Erythroblast (primary cell): Measurements from ENCODE around the gene PROX2.
A peak's percentile ranks its signal among the peaks of the same experiment; 100 is the strongest.

Source experiments
- DNase-seq, 2 experiments: peaks; one replicate each; lab custom pipeline; 2025; lab: John Stamatoyannopoulos, UW
- GATA1 ChIP-seq: IDR thresholded peaks from 2 replicates; pipeline ENCODE4 v1.6.1; 2011; ENCODE audit warnings: low read depth, mild to moderate bottlenecking, control low read depth, low read length, moderate library complexity
- POLR2A ChIP-seq: IDR thresholded peaks from 2 replicates; pipeline ENCODE4 v1.6.1; 2011; ENCODE audit warnings: mild to moderate bottlenecking, low read length

Gene PROX2, protein sequence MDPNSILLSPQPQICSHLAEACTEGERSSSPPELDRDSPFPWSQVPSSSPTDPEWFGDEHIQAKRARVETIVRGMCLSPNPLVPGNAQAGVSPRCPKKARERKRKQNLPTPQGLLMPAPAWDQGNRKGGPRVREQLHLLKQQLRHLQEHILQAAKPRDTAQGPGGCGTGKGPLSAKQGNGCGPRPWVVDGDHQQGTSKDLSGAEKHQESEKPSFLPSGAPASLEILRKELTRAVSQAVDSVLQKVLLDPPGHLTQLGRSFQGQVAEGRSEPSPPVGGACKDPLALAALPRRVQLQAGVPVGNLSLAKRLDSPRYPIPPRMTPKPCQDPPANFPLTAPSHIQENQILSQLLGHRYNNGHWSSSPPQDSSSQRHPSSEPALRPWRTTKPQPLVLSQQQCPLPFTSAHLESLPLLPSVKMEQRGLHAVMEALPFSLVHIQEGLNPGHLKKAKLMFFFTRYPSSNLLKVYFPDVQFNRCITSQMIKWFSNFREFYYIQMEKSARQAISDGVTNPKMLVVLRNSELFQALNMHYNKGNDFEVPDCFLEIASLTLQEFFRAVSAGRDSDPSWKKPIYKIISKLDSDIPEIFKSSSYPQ

DNA sequence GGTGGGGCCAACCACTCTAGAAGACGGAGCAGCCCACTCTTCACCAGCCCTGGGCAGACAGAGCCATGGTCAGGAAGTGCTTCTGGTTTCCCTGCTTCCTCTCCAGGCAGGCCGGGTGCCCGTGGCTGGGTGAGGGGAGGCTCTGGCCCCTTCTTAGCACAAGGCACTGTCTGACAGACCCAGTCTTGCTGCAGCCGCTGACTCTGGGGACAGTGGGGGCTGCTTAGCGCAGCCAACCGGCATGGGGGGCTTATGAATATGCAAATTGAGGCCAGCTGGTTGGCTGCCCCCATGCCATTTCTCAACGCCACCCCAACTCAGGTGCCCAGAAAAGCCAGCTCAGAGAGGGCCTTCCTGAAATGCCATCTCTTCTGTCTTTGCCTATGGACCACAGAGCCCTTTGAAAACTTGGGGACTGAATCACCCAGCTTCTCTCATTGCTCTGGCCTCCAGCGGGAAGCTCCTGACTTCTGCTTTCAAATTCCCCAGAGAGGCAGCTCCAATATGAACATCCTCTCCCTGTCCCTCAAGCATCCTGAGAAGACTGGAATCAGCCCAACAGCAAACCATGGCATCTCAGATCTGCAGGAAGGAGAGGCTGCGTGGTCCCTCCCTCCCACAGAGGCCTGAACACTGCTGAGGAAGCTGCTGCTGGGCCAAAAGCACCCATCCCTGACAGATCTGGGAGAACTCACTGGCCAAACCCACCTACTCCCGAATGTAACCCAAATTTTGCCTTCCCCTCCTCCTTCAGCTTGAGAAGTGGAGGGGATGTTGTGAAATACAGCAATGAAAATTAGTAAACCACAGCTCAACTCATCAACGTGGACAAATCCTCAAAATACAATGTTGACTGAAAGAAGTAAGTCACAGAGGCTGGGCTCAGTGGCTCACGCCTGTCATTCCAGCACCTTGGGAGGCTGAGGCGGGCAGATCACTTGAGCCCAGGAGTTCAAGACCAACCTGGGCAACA, at the start of gene PROX2:
Gene PROX2 (minus strand): TSS at position 205 of the 973 bp plus-strand sequence. CDS start 12,311 bp downstream, outside the sequence.
- no peak for DNase-seq
- TF ChIP-seq GATA1, result no peak
- TF ChIP-seq POLR2A, result no peak

DNA sequence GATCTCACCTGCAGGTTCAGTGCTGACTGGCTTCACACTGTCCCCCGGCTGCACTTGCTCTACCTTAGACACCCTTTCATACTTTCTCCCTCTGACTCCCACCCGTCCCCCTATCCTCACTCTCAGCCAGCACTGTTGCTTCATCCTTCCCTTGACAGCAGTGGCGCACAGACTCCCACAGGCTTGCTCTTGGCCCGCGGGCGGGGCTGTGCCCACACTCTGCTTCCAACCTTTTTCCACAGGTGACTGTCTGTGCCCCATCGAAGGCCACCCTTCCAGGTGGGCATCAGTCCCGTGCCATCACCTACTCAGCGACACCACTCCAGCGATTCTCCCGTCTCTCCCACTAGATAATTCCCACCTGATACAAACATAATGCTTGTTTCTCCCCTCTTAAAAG, 48.1 kb upstream of the PROX2 start:
- TF ChIP-seq POLR2A (no peak), GATA1 (no peak)
- DNase-seq, result no peak

GRCh38 chr14:74922752-74923401, 46.9 kb upstream of the PROX2 start, which contains the start of gene RPS6KL1:
RPS6KL1 (minus strand) TSS chr14:74923260; CDS start chr14:74921541, 1,719 bp downstream.
- peak; percentile 92 to 94 for DNase-seq
- TF ChIP-seq GATA1 (no peak), POLR2A (peak; percentile 66)

DNA sequence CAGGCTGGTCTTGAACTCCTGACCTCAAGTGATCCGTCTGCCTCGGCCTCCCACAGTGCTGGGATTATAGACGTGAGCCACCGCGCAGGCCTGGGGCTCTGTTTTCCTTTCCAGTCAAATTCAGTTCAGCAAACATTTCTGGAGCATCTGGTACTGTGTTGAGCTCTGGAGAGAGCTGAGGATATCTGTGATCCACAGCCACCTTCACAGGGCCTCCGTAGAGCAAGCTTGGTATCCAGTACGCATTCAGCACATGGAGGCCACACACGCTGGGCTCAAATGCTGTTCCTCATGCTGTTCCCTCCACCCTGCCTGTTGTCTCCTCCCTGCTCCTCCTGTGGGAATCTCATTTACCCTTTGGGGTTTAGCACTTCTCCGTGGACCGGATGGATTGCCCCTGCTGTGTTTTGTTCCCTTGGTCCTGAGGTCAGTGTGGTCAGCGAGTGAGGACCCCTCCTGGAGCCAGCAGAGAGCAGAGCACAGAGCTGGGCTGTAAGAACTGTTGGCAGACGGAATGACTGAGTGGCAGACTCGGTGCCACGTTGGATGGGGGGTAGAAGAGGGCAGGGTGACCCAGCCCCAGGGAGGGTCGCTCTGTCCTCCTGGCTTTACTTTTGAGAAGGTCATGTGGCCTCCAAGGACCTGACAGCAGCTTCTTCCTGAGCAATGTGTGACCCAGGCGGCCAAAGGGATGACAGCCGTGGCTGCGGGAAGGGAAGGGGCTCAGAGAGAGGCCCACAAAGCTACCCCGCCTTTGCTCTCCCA, 46.2 kb upstream of the PROX2 start:
- TF ChIP-seq POLR2A, result no peak
- TF ChIP-seq GATA1, result no peak
- DNase-seq, result peak in 1 of 2 experiments; percentile 44

GRCh38 chr14:74921053-74921620, 45.2 kb upstream of the PROX2 start:
- TF ChIP-seq POLR2A (no peak), GATA1 (no peak)
- DNase-seq, result no peak

DNA sequence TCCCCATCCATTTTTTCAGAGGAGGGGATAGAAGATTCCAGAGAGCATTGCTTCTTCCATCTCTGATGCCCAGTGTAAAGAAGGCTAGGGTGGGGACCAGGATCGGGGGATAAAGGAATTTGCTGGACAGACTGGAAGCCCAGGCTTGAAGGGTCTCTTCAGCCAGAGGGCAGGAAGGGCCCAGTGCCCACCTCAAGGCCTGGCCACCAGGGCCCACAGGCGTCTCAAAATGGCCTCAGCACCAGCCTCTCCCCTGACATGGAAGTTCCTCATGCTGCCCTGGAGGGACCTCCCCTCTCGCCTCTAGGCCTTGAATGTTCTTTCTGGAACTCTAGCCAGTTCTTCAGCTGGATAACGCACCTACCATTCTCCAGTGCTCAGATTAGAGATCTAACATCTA, 44.3 kb upstream of the PROX2 start:
- DNase-seq, result no peak
- no peak for TF ChIP-seq GATA1
- no peak for TF ChIP-seq POLR2A

GRCh38 chr14:74919421-74920165, 43.6 kb upstream of the PROX2 start:
- no peak for TF ChIP-seq POLR2A
- TF ChIP-seq GATA1, result no peak
- DNase-seq, result no peak

DNA sequence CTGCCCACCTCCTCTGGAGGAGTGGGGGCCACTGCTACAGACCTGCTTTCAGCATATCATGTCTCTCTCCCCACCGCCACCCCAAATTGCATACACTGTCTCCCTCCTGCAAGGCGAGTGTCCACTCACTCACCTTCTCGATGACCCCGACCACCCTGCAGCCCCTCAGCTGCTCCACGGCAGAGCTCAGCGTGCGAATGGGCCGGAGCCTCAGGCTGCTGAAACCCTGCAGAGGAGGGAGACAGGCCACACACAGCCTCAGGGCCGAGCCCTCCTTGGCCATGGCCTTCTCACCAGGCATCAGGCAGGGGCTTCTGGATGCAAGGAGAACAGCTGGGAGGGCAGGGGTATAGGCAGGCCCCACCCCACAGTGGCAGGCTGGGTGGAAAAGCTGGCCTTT, 42.4 kb upstream of the PROX2 start:
- no peak for TF ChIP-seq GATA1
- no peak for TF ChIP-seq POLR2A
- no peak for DNase-seq

DNA sequence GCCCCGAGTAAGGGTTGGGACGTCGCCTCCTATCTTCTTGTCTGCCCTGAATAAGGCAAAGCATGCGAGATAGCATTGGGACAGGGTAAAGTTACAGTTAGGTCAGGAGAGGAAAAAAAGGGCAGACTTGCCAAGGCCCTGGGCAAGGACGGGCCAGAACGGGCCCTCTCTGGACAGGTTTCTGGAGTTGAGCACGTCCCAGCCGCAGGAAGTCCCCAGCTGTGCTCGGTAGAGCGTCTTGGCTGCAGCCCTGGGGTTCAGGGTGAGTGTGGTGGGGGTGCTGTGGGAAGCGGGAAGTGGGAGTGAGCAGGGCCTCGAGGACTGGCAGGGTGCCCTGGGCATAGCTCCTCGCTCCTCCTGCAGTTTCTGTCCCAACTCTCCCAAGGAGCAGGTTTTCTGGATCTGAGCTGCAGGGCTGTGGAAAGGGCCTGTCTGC, 41.7 kb upstream of the PROX2 start:
- DNase-seq, result no peak
- TF ChIP-seq GATA1, result no peak
- no peak for TF ChIP-seq POLR2A

- DNase-seq, result no peak
- TF ChIP-seq POLR2A (no peak), GATA1 (no peak)
These were observed 41.2 kb upstream of the PROX2 start for GRCh38 chr14:74917178-74917543.

- DNase-seq, result no peak
- TF ChIP-seq GATA1, result no peak
- no peak for TF ChIP-seq POLR2A
These were observed 39.9 kb upstream of the PROX2 start for GRCh38 chr14:74915826-74916225.
